HepG2 (cell line): ENCODE results near the gene SESN2. TPM values are rescaled to one million over a fixed set of nuclear protein-coding genes. Genes with fewer than 3 reads are reported as not detected.

Experiments
- ATRX ChIP-seq: sonication (generic); formaldehyde crosslinking; IDR thresholded peaks from 2 replicates; pipeline ENCODE4 v1.4.0; 2020; ENCODE audit warnings: missing genetic modification reagents, borderline replicate concordance
- HNRNPUL1 ChIP-seq: fragments of 200-400 bp; formaldehyde crosslinking; IDR thresholded peaks from 2 replicates; pipeline ENCODE4 v1.6.1; 2017; ENCODE audit warnings: low read depth, mild to moderate bottlenecking, low read length, moderate library complexity
- JUND ChIP-seq: sonication (generic); formaldehyde crosslinking; IDR thresholded peaks from 2 replicates; pipeline ENCODE4 v1.8.0; 2022; ENCODE audit warnings: mild to moderate bottlenecking, missing genetic modification reagents
- KDM5B ChIP-seq: sonication (generic); formaldehyde crosslinking; IDR thresholded peaks from 2 replicates; pipeline ENCODE4 v1.4.0; 2020; ENCODE audit warnings: missing genetic modification reagents, mild to moderate bottlenecking, borderline replicate concordance
- MYC ChIP-seq: sonication (generic); formaldehyde crosslinking; IDR thresholded peaks from 2 replicates; pipeline ENCODE4 v1.9.0; 2021; ENCODE audit warnings: missing genetic modification reagents, borderline replicate concordance
- SMARCE1 ChIP-seq: fragments of 450-650 bp; IDR thresholded peaks from 2 replicates; pipeline ENCODE4 v1.6.1; 2017; ENCODE audit warnings: borderline replicate concordance
- SRY ChIP-seq: sonication (generic); formaldehyde crosslinking; IDR thresholded peaks from 2 replicates; pipeline ENCODE4 v1.8.0; 2022; ENCODE audit warnings: mild to moderate bottlenecking, missing genetic modification reagents
- TAF1 ChIP-seq: sonication (generic); formaldehyde crosslinking; IDR thresholded peaks from 2 replicates; pipeline ENCODE4 v1.4.0; 2020; ENCODE audit warnings: missing genetic modification reagents
- ZBTB21 ChIP-seq: sonication (generic); formaldehyde crosslinking; IDR thresholded peaks from 2 replicates; pipeline ENCODE4 v1.4.0; 2020; ENCODE audit warnings: missing genetic modification reagents
- ZNF234 ChIP-seq: sonication (generic); formaldehyde crosslinking; conservative IDR thresholded peaks from 2 replicates; pipeline ENCODE4 v1.5.1; 2020; ENCODE audit warnings: mild to moderate bottlenecking, missing genetic modification reagents
- ZNF34 ChIP-seq: sonication (generic); formaldehyde crosslinking; IDR thresholded peaks from 2 replicates; pipeline ENCODE4 v1.4.0; 2020; ENCODE audit warnings: mild to moderate bottlenecking, missing genetic modification reagents, borderline replicate concordance
- ZNF484 ChIP-seq: sonication (generic); formaldehyde crosslinking; IDR thresholded peaks from 2 replicates; pipeline ENCODE4 v1.5.1; 2020; ENCODE audit warnings: mild to moderate bottlenecking, low read depth, missing genetic modification reagents, borderline replicate concordance
- ZNF660 ChIP-seq: sonication (generic); formaldehyde crosslinking; IDR thresholded peaks from 2 replicates; pipeline ENCODE4 v1.5.1; 2020; ENCODE audit warnings: mild to moderate bottlenecking, low read depth, missing genetic modification reagents, borderline replicate concordance
- ZNF816 ChIP-seq: sonication (generic); formaldehyde crosslinking; IDR thresholded peaks from 2 replicates; pipeline ENCODE4 v1.8.0; 2022; ENCODE audit warnings: missing genetic modification reagents, mild to moderate bottlenecking, borderline replicate concordance
- polyA plus RNA-seq, 8 experiments: library from polyadenylated mRNA; depleted of rRNA in 3 of 8; stranded (reverse) in 7 of 8; unstranded in 1 of 8; fragments of >200 nt; fragmentation: Illumina TruSeq in 4 of 8; extraction: Trizol in 4 of 8; gene quantifications; 2 replicates each; pipeline versions ENCODE4 v1.2.1 to v1.2.3, GENCODE V29; 2011 to 2016; ENCODE audit warnings: low read depth in 4 of 8, missing spikeins in 1 of 8, mixed read lengths in 1 of 8; ENCODE audit not compliant: insufficient read depth in 1 of 8
- total RNA-seq, 5 experiments: library from RNA; depleted of rRNA; stranded (reverse); fragments of >200 nt; fragmentation: Illumina TruSeq; extraction: Trizol; gene quantifications; 2 replicates each; pipeline ENCODE4 v1.2.3, GENCODE V29; 2016; ENCODE audit warnings: low read depth in 1 of 5
- TF ChIP-seq, protein P1 (sequence below): sonication (generic); formaldehyde crosslinking; IDR thresholded peaks from 2 replicates; pipeline ENCODE4 v1.4.0; 2020; ENCODE audit warnings: mild to moderate bottlenecking, missing genetic modification reagents
- TF ChIP-seq, protein P2 (sequence below): sonication (generic); formaldehyde crosslinking; IDR thresholded peaks from 2 replicates; pipeline ENCODE4 v1.5.1; 2020; ENCODE audit warnings: missing genetic modification reagents, mild to moderate bottlenecking, borderline replicate concordance
- TF ChIP-seq, protein P3 (sequence below): sonication (generic); formaldehyde crosslinking; IDR thresholded peaks from 2 replicates; pipeline ENCODE4 v1.5.1; 2020; ENCODE audit warnings: missing genetic modification reagents, mild to moderate bottlenecking, borderline replicate concordance
- TF ChIP-seq, protein P4 (sequence below): IDR thresholded peaks from 2 replicates; pipeline ENCODE4 v1.6.1; 2016
- TF ChIP-seq, protein P5 (sequence below): IDR thresholded peaks from 2 replicates; pipeline ENCODE4 v1.6.1; 2018; ENCODE audit warnings: missing genetic modification reagents
- TF ChIP-seq, protein P6 (sequence below): sonication (generic); formaldehyde crosslinking; IDR thresholded peaks from 2 replicates; pipeline ENCODE4 v1.8.1; 2023; ENCODE audit warnings: mild to moderate bottlenecking, missing genetic modification reagents

SESN2 gene
- total and polyA plus RNA-seq, 2 of the 13 experiments (the other 11 are each of a cell fraction or from before 2014, with no cell fraction given), result 13.2 to 19.1 TPM

DNA sequence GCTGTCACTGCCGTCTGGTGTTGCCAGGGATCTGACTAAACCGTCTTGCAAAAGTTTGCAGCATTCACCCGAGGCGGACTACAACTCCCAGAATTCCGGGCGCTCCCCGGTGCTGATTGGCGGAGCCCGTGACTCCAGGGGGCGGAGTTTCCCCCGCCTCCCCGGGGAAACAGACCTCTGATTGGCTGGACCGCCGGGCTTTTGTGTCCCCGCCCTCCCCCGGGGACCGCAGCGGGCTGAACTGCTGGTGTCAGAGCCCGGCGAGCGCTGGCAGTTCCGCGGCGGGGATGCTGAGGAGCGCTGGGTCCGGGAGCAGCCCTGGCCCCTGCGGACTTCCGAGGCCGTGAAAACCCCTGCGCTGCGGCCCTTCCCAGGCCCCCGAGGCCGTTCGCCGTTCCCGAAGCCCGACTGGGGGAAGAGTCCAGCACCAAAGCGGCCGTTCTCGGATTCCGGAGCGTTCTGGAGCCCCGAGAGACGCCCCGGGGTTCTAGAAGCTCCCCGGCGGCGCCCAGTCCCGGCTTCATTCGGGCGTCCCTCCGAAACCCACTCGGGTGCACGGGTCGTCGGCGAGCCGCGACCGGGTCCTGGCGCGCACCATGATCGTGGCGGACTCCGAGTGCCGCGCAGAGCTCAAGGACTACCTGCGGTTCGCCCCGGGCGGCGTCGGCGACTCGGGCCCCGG is at the start of gene SESN2 (continued):
- TF ChIP-seq JUND (no peak), SRY (peak; percentile 81; the same call in 1 of the 2 replicates), MYC (no peak), ZNF34 (CRISPR knock-in tag) (no peak), TAF1 (CRISPR knock-in tag) (peak; percentile 97), ATRX (CRISPR knock-in tag) (no peak), ZNF234 (CRISPR knock-in tag) (no peak), KDM5B (CRISPR knock-in tag) (peak; percentile 64; the same call in 1 of the 2 replicates), ZNF660 (no peak), ZNF484 (CRISPR knock-in tag) (no peak), ZNF816 (CRISPR knock-in tag) (no peak), HNRNPUL1 (no peak), SMARCE1 (no peak), ZBTB21 (CRISPR knock-in tag) (no peak)
- TF ChIP-seq, protein P1, sequence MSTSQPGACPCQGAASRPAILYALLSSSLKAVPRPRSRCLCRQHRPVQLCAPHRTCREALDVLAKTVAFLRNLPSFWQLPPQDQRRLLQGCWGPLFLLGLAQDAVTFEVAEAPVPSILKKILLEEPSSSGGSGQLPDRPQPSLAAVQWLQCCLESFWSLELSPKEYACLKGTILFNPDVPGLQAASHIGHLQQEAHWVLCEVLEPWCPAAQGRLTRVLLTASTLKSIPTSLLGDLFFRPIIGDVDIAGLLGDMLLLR (CRISPR knock-in tag), result no peak; the same call in 1 of the 2 replicates
- TF ChIP-seq, protein P2, sequence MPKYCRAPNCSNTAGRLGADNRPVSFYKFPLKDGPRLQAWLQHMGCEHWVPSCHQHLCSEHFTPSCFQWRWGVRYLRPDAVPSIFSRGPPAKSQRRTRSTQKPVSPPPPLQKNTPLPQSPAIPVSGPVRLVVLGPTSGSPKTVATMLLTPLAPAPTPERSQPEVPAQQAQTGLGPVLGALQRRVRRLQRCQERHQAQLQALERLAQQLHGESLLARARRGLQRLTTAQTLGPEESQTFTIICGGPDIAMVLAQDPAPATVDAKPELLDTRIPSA (CRISPR knock-in tag), result no peak
- TF ChIP-seq, protein P3, sequence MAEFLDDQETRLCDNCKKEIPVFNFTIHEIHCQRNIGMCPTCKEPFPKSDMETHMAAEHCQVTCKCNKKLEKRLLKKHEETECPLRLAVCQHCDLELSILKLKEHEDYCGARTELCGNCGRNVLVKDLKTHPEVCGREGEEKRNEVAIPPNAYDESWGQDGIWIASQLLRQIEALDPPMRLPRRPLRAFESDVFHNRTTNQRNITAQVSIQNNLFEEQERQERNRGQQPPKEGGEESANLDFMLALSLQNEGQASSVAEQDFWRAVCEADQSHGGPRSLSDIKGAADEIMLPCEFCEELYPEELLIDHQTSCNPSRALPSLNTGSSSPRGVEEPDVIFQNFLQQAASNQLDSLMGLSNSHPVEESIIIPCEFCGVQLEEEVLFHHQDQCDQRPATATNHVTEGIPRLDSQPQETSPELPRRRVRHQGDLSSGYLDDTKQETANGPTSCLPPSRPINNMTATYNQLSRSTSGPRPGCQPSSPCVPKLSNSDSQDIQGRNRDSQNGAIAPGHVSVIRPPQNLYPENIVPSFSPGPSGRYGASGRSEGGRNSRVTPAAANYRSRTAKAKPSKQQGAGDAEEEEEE, result no peak
- TF ChIP-seq, protein P4, sequence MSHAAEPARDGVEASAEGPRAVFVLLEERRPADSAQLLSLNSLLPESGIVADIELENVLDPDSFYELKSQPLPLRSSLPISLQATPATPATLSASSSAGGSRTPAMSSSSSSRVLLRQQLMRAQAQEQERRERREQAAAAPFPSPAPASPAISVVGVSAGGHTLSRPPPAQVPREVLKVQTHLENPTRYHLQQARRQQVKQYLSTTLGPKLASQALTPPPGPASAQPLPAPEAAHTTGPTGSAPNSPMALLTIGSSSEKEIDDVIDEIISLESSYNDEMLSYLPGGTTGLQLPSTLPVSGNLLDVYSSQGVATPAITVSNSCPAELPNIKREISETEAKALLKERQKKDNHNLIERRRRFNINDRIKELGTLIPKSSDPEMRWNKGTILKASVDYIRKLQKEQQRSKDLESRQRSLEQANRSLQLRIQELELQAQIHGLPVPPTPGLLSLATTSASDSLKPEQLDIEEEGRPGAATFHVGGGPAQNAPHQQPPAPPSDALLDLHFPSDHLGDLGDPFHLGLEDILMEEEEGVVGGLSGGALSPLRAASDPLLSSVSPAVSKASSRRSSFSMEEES (CRISPR knock-in tag), result peak; percentile 19; the same call in 1 of the 2 replicates
- TF ChIP-seq, protein P5, sequence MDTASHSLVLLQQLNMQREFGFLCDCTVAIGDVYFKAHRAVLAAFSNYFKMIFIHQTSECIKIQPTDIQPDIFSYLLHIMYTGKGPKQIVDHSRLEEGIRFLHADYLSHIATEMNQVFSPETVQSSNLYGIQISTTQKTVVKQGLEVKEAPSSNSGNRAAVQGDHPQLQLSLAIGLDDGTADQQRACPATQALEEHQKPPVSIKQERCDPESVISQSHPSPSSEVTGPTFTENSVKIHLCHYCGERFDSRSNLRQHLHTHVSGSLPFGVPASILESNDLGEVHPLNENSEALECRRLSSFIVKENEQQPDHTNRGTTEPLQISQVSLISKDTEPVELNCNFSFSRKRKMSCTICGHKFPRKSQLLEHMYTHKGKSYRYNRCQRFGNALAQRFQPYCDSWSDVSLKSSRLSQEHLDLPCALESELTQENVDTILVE (CRISPR knock-in tag), result no peak
- TF ChIP-seq, protein P6, sequence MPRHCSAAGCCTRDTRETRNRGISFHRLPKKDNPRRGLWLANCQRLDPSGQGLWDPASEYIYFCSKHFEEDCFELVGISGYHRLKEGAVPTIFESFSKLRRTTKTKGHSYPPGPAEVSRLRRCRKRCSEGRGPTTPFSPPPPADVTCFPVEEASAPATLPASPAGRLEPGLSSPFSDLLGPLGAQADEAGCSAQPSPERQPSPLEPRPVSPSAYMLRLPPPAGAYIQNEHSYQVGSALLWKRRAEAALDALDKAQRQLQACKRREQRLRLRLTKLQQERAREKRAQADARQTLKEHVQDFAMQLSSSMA, result 0 out of 2 replicates have a peak, but pooled peaks have one; percentile 24
